Ishikawa (cell line): Measurements from ENCODE around the gene OLFML2A.

Experiments
- CREB1 ChIP-seq: IDR thresholded peaks from 2 replicates; pipeline ENCODE4 v1.6.1; 2012; ENCODE audit warnings: low read depth
- EGR1 ChIP-seq: IDR thresholded peaks from 2 replicates; pipeline ENCODE4 v1.6.1; 2012
- EP300 ChIP-seq: IDR thresholded peaks from 2 replicates; pipeline ENCODE4 v1.6.1; 2012; ENCODE audit warnings: borderline replicate concordance
- FOXM1 ChIP-seq: IDR thresholded peaks from 2 replicates; pipeline ENCODE4 v1.6.1; 2012; ENCODE audit warnings: low read depth, borderline replicate concordance
- NFIC ChIP-seq: IDR thresholded peaks from 2 replicates; pipeline ENCODE4 v1.6.1; 2012
- TAF1 ChIP-seq: IDR thresholded peaks from 2 replicates; pipeline ENCODE4 v1.6.1; 2012; ENCODE audit warnings: low read depth, mild to moderate bottlenecking
- TEAD4 ChIP-seq: IDR thresholded peaks from 2 replicates; pipeline ENCODE4 v1.6.1; 2012
- YY1 ChIP-seq: IDR thresholded peaks from 2 replicates; pipeline ENCODE4 v1.6.1; 2012; ENCODE audit warnings: low read depth
- TF ChIP-seq, protein P1 (sequence below): IDR thresholded peaks from 2 replicates; pipeline ENCODE4 v1.6.1; 2012; ENCODE audit warnings: low read depth, mild to moderate bottlenecking
- TF ChIP-seq, protein P2 (sequence below): IDR thresholded peaks from 2 replicates; pipeline ENCODE4 v1.6.1; 2012
- TF ChIP-seq, protein P3 (sequence below): IDR thresholded peaks from 2 replicates; pipeline ENCODE4 v1.6.1; 2012

DNA sequence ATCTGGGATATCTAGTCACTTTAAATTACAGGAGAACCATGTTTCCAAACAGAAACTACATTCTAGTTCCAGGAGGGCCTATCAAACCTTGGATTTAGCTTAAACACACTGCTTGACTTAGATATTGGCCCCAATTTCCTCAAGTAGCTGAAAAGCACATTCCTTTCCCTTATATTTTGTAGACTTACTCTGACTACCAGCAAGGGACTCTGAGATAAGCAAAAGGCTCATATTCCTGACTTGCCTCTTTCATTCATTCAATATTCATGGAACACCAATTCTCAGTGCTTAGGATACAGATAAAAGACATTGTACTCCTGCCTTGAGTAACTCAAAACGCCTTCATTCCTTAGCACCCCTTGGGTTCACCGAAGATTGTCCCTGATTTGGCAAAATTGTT, 17.6 kb upstream of the OLFML2A start:
- no peak for TF ChIP-seq EP300
- TF ChIP-seq YY1, result no peak
- TF ChIP-seq, protein P1, sequence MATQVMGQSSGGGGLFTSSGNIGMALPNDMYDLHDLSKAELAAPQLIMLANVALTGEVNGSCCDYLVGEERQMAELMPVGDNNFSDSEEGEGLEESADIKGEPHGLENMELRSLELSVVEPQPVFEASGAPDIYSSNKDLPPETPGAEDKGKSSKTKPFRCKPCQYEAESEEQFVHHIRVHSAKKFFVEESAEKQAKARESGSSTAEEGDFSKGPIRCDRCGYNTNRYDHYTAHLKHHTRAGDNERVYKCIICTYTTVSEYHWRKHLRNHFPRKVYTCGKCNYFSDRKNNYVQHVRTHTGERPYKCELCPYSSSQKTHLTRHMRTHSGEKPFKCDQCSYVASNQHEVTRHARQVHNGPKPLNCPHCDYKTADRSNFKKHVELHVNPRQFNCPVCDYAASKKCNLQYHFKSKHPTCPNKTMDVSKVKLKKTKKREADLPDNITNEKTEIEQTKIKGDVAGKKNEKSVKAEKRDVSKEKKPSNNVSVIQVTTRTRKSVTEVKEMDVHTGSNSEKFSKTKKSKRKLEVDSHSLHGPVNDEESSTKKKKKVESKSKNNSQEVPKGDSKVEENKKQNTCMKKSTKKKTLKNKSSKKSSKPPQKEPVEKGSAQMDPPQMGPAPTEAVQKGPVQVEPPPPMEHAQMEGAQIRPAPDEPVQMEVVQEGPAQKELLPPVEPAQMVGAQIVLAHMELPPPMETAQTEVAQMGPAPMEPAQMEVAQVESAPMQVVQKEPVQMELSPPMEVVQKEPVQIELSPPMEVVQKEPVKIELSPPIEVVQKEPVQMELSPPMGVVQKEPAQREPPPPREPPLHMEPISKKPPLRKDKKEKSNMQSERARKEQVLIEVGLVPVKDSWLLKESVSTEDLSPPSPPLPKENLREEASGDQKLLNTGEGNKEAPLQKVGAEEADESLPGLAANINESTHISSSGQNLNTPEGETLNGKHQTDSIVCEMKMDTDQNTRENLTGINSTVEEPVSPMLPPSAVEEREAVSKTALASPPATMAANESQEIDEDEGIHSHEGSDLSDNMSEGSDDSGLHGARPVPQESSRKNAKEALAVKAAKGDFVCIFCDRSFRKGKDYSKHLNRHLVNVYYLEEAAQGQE, result no peak
- TF ChIP-seq TAF1, result no peak
- TF ChIP-seq FOXM1, result no peak
- TF ChIP-seq EGR1, result no peak
- no peak for TF ChIP-seq NFIC
- TF ChIP-seq, protein P2, sequence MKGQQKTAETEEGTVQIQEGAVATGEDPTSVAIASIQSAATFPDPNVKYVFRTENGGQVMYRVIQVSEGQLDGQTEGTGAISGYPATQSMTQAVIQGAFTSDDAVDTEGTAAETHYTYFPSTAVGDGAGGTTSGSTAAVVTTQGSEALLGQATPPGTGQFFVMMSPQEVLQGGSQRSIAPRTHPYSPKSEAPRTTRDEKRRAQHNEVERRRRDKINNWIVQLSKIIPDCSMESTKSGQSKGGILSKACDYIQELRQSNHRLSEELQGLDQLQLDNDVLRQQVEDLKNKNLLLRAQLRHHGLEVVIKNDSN, result no peak
- no peak for TF ChIP-seq TEAD4
- TF ChIP-seq, protein P3, sequence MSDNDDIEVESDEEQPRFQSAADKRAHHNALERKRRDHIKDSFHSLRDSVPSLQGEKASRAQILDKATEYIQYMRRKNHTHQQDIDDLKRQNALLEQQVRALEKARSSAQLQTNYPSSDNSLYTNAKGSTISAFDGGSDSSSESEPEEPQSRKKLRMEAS, result no peak
- no peak for TF ChIP-seq CREB1
